GM06990 (cell line): ENCODE results near the gene KCND3.

ENCODE experiments used
- DNase-seq: peaks from one replicate; pipeline ENCODE4 v3.0.0-alpha.2; 2011; ENCODE audit not compliant: insufficient read length; ENCODE audit errors: extremely low read depth
- H3K27me3 ChIP-seq: replicated peaks from 2 replicates; pipeline ENCODE4 v1.6.0; 2011; ENCODE audit warnings: low read length; ENCODE audit not compliant: control insufficient read depth, insufficient read depth
- H3K36me3 ChIP-seq: 2 replicates; pipeline ENCODE4 v1.5.1; 2011; ENCODE audit warnings: low read length; ENCODE audit not compliant: control insufficient read depth, insufficient read depth
- H3K4me3 ChIP-seq: replicated peaks from 2 replicates; pipeline ENCODE4 v1.5.1; 2011; ENCODE audit warnings: low read depth, mild to moderate bottlenecking, control low read depth, low read length
- CTCF ChIP-seq: IDR thresholded peaks from 2 replicates; pipeline ENCODE4 v1.5.1; 2011; ENCODE audit warnings: low read length, control low read depth, mild to moderate bottlenecking, inconsistent platforms; ENCODE audit not compliant: insufficient read depth, poor library complexity, severe bottlenecking

Gene KCND3

GRCh38 chr1:111814642-111815041, 174.8 kb downstream of the KCND3 start:
- Histone ChIP-seq H3K36me3 (no peaks in the 10 kb centered on the region), H3K27me3 (peaks cover 1% of the 10 kb centered on the region; the same call in 1 of the 2 replicates), H3K4me3 (no peak overlapping the region)
- TF ChIP-seq CTCF = no peak
- no peak for DNase-seq

- Histone ChIP-seq H3K27me3 (peaks cover 1% of the 10 kb centered on the region; the same call in 1 of the 2 replicates), H3K4me3 (no peak overlapping the region), H3K36me3 (no peaks in the 10 kb centered on the region)
- DNase-seq = no peak
- TF ChIP-seq CTCF = no peak
These were observed 175.2 kb downstream of the KCND3 start for GRCh38 chr1:111814305-111814628.

GRCh38 chr1:111813440-111814304, 175.8 kb downstream of the KCND3 start:
- peaks cover 1% of the 10 kb centered on the region; the same call in 1 of the 2 replicates for H3K27me3 ChIP-seq
- no peak for DNase-seq
- TF ChIP-seq CTCF = peak; percentile 34

GRCh38 chr1:111812306-111812705, 177.2 kb downstream of the KCND3 start:
- Histone ChIP-seq H3K36me3 (no peaks in the 10 kb centered on the region), H3K4me3 (no peak overlapping the region), H3K27me3 (peaks cover 1% of the 10 kb centered on the region; the same call in 1 of the 2 replicates)
- TF ChIP-seq CTCF = no peak
- DNase-seq = no peak

More at GRCh38 chr1:111813440-111814304, 175.8 kb downstream of the KCND3 start:
- H3K36me3 ChIP-seq = no peaks in the 10 kb centered on the region
- no peak overlapping the region for H3K4me3 ChIP-seq

- Histone ChIP-seq H3K27me3 (peaks cover 1% of the 10 kb centered on the region; the same call in 1 of the 2 replicates), H3K36me3 (no peaks in the 10 kb centered on the region), H3K4me3 (no peak overlapping the region)
- no peak for TF ChIP-seq CTCF
- no peak for DNase-seq
These were observed 177.6 kb downstream of the KCND3 start for GRCh38 chr1:111811891-111812290.
